D721Med (cell line): Measurements from ENCODE around the gene CHN1.

Experiments
- DNase-seq: peaks from one replicate; pipeline ENCODE4 v3.0.0; 2011; ENCODE audit warnings: low spot score; ENCODE audit not compliant: insufficient read length
- FAIRE-seq: peaks from 2 replicates; lab custom pipeline; 2011; peaks lifted over from hg19 to GRCh38; lab: Jason Lieb, UNC
- CTCF ChIP-seq: IDR thresholded peaks from 2 replicates; pipeline ENCODE4 v1.5.1; 2012; ENCODE audit warnings: mild to moderate bottlenecking, control low read depth; ENCODE audit not compliant: insufficient read depth; ENCODE audit errors: missing control alignments

Gene CHN1

GRCh38 chr2:174786066-174786725 lies 219.0 kb downstream of the CHN1 start:
- no peak for TF ChIP-seq CTCF
- no peak for FAIRE-seq
- no peak for DNase-seq

DNA sequence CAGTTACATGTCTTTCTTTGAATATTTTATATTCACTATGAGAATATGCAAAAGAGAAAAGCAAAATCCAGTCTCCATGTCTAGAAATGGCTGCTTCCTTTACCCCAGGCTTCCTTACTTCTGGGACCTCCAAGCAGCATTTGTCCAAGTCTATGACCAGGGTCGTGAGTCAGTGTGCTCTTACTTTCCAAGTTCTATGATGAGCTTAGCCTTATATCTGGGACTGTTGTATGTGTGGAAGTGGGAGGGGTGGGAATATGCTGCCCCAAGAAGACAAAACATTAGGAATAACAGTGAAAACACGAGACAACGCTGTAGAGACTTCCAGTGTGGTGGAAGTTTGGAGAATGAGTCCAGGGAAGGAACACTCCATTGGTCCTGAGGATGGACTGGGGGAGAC lies 219.7 kb downstream of the CHN1 start:
- DNase-seq, result no peak
- FAIRE-seq, result no peak
- no peak for TF ChIP-seq CTCF

- no peak for FAIRE-seq
- TF ChIP-seq CTCF, result no peak
- no peak for DNase-seq
Observed at GRCh38 chr2:174784909-174785308, 220.3 kb downstream of the CHN1 start.

DNA sequence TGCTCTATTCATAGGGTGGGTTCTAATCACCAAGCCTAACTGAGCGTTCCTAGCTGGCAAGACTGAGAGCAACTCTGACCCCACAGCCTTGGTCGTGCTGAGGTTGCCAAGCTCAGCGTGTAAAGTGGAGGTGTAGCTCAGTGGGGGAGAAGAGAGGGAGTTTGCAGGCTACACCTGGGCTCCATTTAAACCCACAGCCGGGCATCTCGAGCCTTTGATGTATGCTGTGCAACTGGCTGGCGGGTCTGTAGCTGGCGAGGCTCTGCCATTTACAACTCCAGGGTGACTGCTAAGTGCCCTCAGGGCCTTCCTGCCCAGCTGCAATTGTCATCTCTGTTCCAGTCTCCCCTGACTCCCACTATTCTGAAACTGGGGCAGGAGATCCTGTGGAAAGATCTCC lies 220.9 kb downstream of the CHN1 start:
- no peak for FAIRE-seq
- no peak for DNase-seq
- no peak for TF ChIP-seq CTCF

GRCh38 chr2:174781996-174782395 lies 223.2 kb downstream of the CHN1 start:
- no peak for DNase-seq
- no peak for FAIRE-seq
- no peak for TF ChIP-seq CTCF

DNA sequence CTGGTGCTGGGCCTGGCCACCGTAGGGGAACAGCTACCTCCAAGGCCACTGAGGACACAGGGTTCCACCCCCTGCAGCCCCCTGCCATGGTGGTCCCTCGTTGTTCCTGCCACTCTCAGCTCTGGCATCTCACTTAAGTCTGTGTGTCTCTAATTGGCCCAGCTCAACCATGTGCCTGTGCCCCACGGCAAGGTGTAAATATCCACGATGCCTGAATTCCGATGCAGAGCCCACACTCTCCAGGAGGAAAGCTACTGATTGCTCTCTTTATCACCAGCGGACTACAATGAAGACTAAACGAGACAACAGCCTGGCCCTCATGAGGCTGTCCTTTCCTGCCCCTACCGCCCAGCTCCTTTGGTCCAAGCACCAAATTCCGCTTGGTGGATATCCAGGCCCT lies 223.9 kb downstream of the CHN1 start:
- no peak for TF ChIP-seq CTCF
- DNase-seq, result no peak
- no peak for FAIRE-seq

DNA sequence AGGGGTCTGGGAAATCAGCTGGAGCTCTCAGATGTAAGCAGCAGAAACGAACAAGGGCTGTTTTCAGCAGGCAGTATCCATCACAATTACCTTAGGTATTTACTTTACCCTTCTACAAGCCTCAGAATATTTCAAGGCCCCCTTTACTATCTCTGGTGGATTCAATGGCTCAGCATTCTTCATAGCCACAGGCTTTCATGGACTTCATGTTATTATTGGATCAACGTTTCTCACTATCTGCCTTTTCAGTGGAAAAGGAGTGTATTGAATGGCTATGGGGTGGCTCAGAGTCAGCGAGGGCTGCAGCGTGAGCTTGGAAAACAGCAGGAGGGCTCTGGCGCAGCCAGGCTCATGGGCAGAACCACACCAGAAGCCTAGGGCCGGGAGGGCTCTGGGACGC lies 224.3 kb downstream of the CHN1 start:
- DNase-seq (no peak), FAIRE-seq (no peak)
- TF ChIP-seq CTCF, result no peak
